SK-N-SH (cell line): ENCODE measurements around the gene FAF2. TPM values are rescaled to one million over a fixed set of nuclear protein-coding genes. Genes with fewer than 3 reads are reported as not detected.

Experiments used
- CTCF ChIA-PET: fragments of 300-600, 350-600 bp; formaldehyde crosslinking; extraction: SDS; loops from one replicate; lab custom pipeline; 2021; lab: Yijun Ruan, JAX
- POLR2A ChIA-PET: fragments of 350-600 bp; sonication (Branson Sonifier 250); formaldehyde crosslinking; extraction: SDS; loops from one replicate; lab custom pipeline; 2020; ENCODE audit warnings: antibody characterized with exemption, inconsistent platforms; lab: Yijun Ruan, JAX
- DNase-seq: peaks from one replicate; pipeline ENCODE4 v3.0.0; 2012
- H2AFZ ChIP-seq: fragments of 200-600 bp; sonication (generic); 2 replicates; pipeline ENCODE4 v1.8.1; 2016; ENCODE audit warnings: antibody characterized with exemption, mild to moderate bottlenecking, low read depth
- H3F3A ChIP-seq: fragments of 200-600 bp; sonication (generic); replicated peaks from 2 replicates; pipeline ENCODE3; 2016; ENCODE audit warnings: antibody characterized with exemption, mild to moderate bottlenecking; ENCODE audit not compliant: insufficient read depth
- H3K27ac ChIP-seq, 2 experiments: fragments of 200-500 bp in 1 of 2; fragments of 200-600 bp in 1 of 2; sonication (Bioruptor generic) in 1 of 2; sonication (generic), shearing (Covaris generic) in 1 of 2; 2 replicates each; pipeline versions ENCODE4 v1.5.1 to v1.6.1; 2014 to 2016; ENCODE audit warnings: low read depth in 2 of 2, inconsistent platforms in 1 of 2, low read length in 1 of 2, mild to moderate bottlenecking in 1 of 2, mixed read lengths in 1 of 2
- H3K27me3 ChIP-seq: fragments of 200-600 bp; sonication (generic), shearing (Covaris generic); 2 replicates; pipeline ENCODE4 v1.6.1; 2016; ENCODE audit warnings: mixed run types; ENCODE audit not compliant: insufficient read depth
- H3K36me3 ChIP-seq, 2 experiments: fragments of 200-500 bp in 1 of 2; fragments of 200-600 bp in 1 of 2; sonication (Bioruptor generic) in 1 of 2; sonication (generic) in 1 of 2; replicated peaks in 1 of 2; 2 replicates each; pipeline versions ENCODE3 to v1.5.1; 2014 to 2016; ENCODE audit warnings: low read length in 1 of 2, mild to moderate bottlenecking in 1 of 2; ENCODE audit not compliant: insufficient read depth in 2 of 2, control insufficient read depth in 1 of 2
- H3K4me1 ChIP-seq, 2 experiments: fragments of 200-500 bp in 1 of 2; fragments of 200-600 bp in 1 of 2; sonication (Bioruptor generic) in 1 of 2; sonication (generic), shearing (Covaris generic) in 1 of 2; 2 replicates each; pipeline versions ENCODE4 v1.5.1 to v1.6.1; 2014 to 2016; ENCODE audit warnings: low read depth in 1 of 2, low read length in 1 of 2, mixed run types in 1 of 2; ENCODE audit not compliant: insufficient read depth in 2 of 2, control insufficient read depth in 1 of 2
- H3K4me2 ChIP-seq: fragments of 200-600 bp; sonication (generic), shearing (Covaris generic); 2 replicates; pipeline ENCODE4 v1.6.1; 2017; ENCODE audit warnings: mixed run types
- H3K4me3 ChIP-seq, 2 experiments: fragments of 200-500 bp in 1 of 2; fragments of 200-600 bp in 1 of 2; sonication (Bioruptor generic) in 1 of 2; sonication (generic), shearing (Covaris generic) in 1 of 2; 2 replicates each; pipeline versions ENCODE4 v1.5.1 to v1.8.1; 2014 to 2016; ENCODE audit warnings: low read depth in 2 of 2, inconsistent platforms in 1 of 2, low read length in 1 of 2, mild to moderate bottlenecking in 1 of 2, mixed read lengths in 1 of 2, moderate library complexity in 1 of 2
- H3K79me2 ChIP-seq: fragments of 200-600 bp; sonication (generic); 2 replicates; pipeline ENCODE4 v1.8.1; 2017; ENCODE audit warnings: mild to moderate bottlenecking; ENCODE audit not compliant: insufficient read depth
- H3K9ac ChIP-seq: fragments of 200-600 bp; sonication (generic); 2 replicates; pipeline ENCODE4 v1.6.1; 2017; ENCODE audit warnings: mixed run types
- H3K9me2 ChIP-seq: fragments of 200-600 bp; sonication (generic); 2 replicates; pipeline ENCODE4 v1.6.1; 2017; ENCODE audit warnings: mixed run types
- H3K9me3 ChIP-seq: fragments of 200-600 bp; sonication (generic); 2 replicates; pipeline ENCODE4 v1.6.1; 2017; ENCODE audit warnings: mixed run types, mild to moderate bottlenecking, moderate library complexity
- H4K20me1 ChIP-seq: fragments of 200-600 bp; sonication (generic); 2 replicates; pipeline ENCODE4 v1.6.1; 2017; ENCODE audit warnings: mild to moderate bottlenecking, mixed run types; ENCODE audit not compliant: insufficient read depth
- CTCF ChIP-seq: fragments of 200-600 bp; sonication (generic); IDR thresholded peaks from 2 replicates; pipeline ENCODE4 v1.6.1; 2017; ENCODE audit warnings: antibody characterized with exemption, mild to moderate bottlenecking, moderate library complexity
- EZH2phosphoT487 ChIP-seq: fragments of 200-600 bp; sonication (generic); IDR thresholded peaks from 2 replicates; pipeline ENCODE4 v1.6.1; 2017; ENCODE audit warnings: low read depth, mixed run types, mild to moderate bottlenecking, antibody characterized with exemption, moderate library complexity, borderline replicate concordance
- FOXJ3 ChIP-seq: sonication (generic); formaldehyde crosslinking; IDR thresholded peaks from 2 replicates; pipeline ENCODE4 v1.5.1; 2020; ENCODE audit warnings: mild to moderate bottlenecking, missing genetic modification reagents
- FOXM1 ChIP-seq: IDR thresholded peaks from 2 replicates; pipeline ENCODE4 v1.4.0; 2012; ENCODE audit warnings: low read depth, mild to moderate bottlenecking
- GABPA ChIP-seq: IDR thresholded peaks from 2 replicates; pipeline ENCODE4 v1.4.0; 2012; ENCODE audit warnings: low read depth, mild to moderate bottlenecking
- GATA2 ChIP-seq: sonication (generic); formaldehyde crosslinking; IDR thresholded peaks from 2 replicates; pipeline ENCODE4 v1.5.0; 2020; ENCODE audit warnings: mild to moderate bottlenecking, missing genetic modification reagents
- IRF3 ChIP-seq: fragments of 150-350 bp; IDR thresholded peaks from 2 replicates; pipeline ENCODE4 v1.6.1; 2016; ENCODE audit warnings: mild to moderate bottlenecking, low read depth, low read length
- JUND ChIP-seq: IDR thresholded peaks from 2 replicates; pipeline ENCODE4 v1.4.0; 2012
- MXI1 ChIP-seq: IDR thresholded peaks from 2 replicates; pipeline ENCODE4 v1.6.1; 2012; ENCODE audit warnings: mild to moderate bottlenecking, low read depth, low read length, improper control_type of control experiment
- NRF1 ChIP-seq: IDR thresholded peaks from 2 replicates; pipeline ENCODE4 v1.6.1; 2012; ENCODE audit warnings: low read depth, mild to moderate bottlenecking, low read length
- POLR2AphosphoS5 ChIP-seq: IDR thresholded peaks from 2 replicates; pipeline ENCODE4 v1.6.1; 2012; ENCODE audit warnings: low read depth, low read length
- RAD21 ChIP-seq: IDR thresholded peaks from 2 replicates; pipeline ENCODE4 v1.6.1; 2012; ENCODE audit warnings: mild to moderate bottlenecking, low read length
- SIN3A ChIP-seq: IDR thresholded peaks from 2 replicates; pipeline ENCODE4 v1.6.1; 2012; ENCODE audit warnings: low read depth, mild to moderate bottlenecking, low read length, moderate library complexity, borderline replicate concordance
- SMC3 ChIP-seq: IDR thresholded peaks from 2 replicates; pipeline ENCODE4 v1.6.1; 2012; ENCODE audit warnings: low read depth, low read length, improper control_type of control experiment
- TAF1 ChIP-seq: IDR thresholded peaks from 2 replicates; pipeline ENCODE4 v1.6.1; 2012; ENCODE audit warnings: low read depth, mild to moderate bottlenecking, low read length, moderate library complexity, borderline replicate concordance
- TCF12 ChIP-seq: IDR thresholded peaks from 2 replicates; pipeline ENCODE4 v1.4.0; 2012
- TEAD4 ChIP-seq: IDR thresholded peaks from 2 replicates; pipeline ENCODE4 v1.4.0; 2012; ENCODE audit warnings: mild to moderate bottlenecking, borderline replicate concordance; ENCODE audit not compliant: insufficient read depth
- YY1 ChIP-seq: IDR thresholded peaks from 2 replicates; pipeline ENCODE4 v1.4.0; 2012; ENCODE audit warnings: low read depth, mild to moderate bottlenecking
- WGBS: methylation state at CpG from one replicate; pipeline ENCODE4 v1.1.6; 2017; ENCODE audit warnings: low lambda C conversion rate; 5-methylcytosine and 5-hydroxymethylcytosine counted together
- polyA plus RNA-seq, 3 experiments: library from polyadenylated mRNA; depleted of rRNA; stranded (reverse); fragments of >200 nt; gene quantifications; 2 replicates each; pipeline ENCODE4 v1.2.3, GENCODE V29; 2012
- TF ChIP-seq, protein P1 (sequence below): IDR thresholded peaks from 2 replicates; pipeline ENCODE4 v1.4.0; 2012; ENCODE audit warnings: low read depth, borderline replicate concordance
- TF ChIP-seq, protein P2 (sequence below): fragments of 150-350 bp; IDR thresholded peaks from 2 replicates; pipeline ENCODE4 v1.6.1; 2017; ENCODE audit warnings: antibody characterized with exemption, low read length, low read depth, borderline replicate concordance
- TF ChIP-seq, protein P3 (sequence below): IDR thresholded peaks from 2 replicates; pipeline ENCODE4 v1.4.0; 2012; ENCODE audit warnings: low read depth

The FAF2 gene
- polyA plus RNA-seq, 1 of the 3 experiments (the other 2 are of a cell fraction), result 25.5 TPM

DNA sequence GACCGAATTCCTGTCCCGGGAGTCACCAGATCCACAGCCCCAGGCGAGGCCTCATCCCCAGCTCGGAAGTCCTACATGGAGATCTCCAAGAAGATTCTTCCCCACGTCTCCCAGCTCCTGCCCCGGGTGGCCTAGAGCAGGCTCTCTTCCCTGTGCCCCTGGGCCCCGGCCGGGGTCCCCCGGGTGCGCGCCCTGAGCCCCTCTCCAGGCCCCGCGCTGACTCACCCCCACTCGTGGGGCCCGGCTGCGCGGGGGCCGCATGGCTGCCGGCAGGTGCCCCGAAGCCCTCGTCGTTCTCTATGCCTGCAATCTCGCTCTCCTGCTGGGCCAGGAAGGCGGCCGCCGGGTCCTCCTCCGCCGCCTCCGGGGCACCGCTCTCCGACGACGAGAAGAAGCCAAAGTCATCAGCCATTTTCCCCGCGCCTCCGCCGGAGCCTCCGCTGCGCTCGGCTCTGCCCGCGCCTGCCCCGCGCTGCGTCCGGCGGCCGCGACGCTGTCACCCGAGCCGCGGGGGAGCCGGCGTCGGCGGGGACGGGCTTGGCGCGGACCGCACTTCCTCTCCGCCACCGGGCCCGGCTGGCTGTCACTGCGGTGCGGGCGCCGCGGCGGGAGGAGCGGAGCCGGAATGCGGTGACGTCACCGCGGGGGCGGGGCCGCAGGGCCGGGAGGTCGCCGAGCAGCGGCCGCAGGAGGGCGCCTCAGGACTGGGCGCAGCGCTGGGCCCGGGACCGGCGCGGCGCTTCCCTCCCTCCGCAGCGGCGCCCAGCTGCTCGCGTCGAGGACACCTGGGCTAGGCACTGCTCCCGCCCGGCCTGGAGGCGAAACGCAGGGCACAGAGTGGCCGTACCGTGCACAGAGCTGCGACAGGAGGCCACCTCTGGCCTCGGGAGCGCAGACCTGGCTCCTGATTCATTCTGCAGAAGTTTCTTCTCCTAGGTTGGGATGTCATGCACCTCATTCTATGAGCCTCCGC lies 31.9 kb upstream of the FAF2 start, which contains the start of gene CLTB:
TSS of gene CLTB (minus strand) at position 588 of the 973 bp plus-strand sequence. CDS start at position 412, 176 bp downstream.
- peak; percentile 98 for DNase-seq
- WGBS, result 11% methylated on average over 9 of the region's 107 CpGs
- CTCF ChIA-PET, result interaction anchor here (0.6 to 3.6 kb wide), 40 partner anchors 9 to 686 kb away, joined by 3 to 47 read pairs (median 4); partner anchors contain the start of genes EIF4E1B, FAF2, HIGD2A and NOP16
- Histone ChIP-seq H3K4me3 (peak within 1 kb of the TSS; percentile 73 to 97), H2AFZ (peak within 1 kb of the TSS; percentile 91), H4K20me1 (no peaks in the 10 kb centered on the region), H3K4me2 (peak within 1 kb of the TSS; percentile 93), H3K27ac (peak within 1 kb of the TSS; percentile 12 to 70; a peak in 3 of 4 replicates), H3K9ac (peak within 1 kb of the TSS; percentile 70), H3K27me3 (no peaks in the 10 kb centered on the region), H3K4me1 (peaks cover 0 to 12% of the 10 kb centered on the region in 2 experiments; a peak in 2 of 4 replicates), H3K36me3 (no peaks in the 10 kb centered on the region), H3K9me3 (no peaks in the 10 kb centered on the region), H3F3A (no peaks in the 10 kb centered on the region), H3K79me2 (peaks cover 21% of the 10 kb centered on the region; the same call in 1 of the 2 replicates), H3K9me2 (no peaks in the 10 kb centered on the region)
- no peak for TF ChIP-seq FOXJ3 (CRISPR knock-in tag)
- peak; percentile 55 for TF ChIP-seq CTCF
- peak; percentile 62; the same call in 1 of the 2 replicates for TF ChIP-seq SIN3A
- TF ChIP-seq EZH2phosphoT487, result no peak
- TF ChIP-seq, protein P1, sequence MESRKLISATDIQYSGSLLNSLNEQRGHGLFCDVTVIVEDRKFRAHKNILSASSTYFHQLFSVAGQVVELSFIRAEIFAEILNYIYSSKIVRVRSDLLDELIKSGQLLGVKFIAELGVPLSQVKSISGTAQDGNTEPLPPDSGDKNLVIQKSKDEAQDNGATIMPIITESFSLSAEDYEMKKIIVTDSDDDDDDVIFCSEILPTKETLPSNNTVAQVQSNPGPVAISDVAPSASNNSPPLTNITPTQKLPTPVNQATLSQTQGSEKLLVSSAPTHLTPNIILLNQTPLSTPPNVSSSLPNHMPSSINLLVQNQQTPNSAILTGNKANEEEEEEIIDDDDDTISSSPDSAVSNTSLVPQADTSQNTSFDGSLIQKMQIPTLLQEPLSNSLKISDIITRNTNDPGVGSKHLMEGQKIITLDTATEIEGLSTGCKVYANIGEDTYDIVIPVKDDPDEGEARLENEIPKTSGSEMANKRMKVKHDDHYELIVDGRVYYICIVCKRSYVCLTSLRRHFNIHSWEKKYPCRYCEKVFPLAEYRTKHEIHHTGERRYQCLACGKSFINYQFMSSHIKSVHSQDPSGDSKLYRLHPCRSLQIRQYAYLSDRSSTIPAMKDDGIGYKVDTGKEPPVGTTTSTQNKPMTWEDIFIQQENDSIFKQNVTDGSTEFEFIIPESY, result no peak
- TF ChIP-seq, protein P2, sequence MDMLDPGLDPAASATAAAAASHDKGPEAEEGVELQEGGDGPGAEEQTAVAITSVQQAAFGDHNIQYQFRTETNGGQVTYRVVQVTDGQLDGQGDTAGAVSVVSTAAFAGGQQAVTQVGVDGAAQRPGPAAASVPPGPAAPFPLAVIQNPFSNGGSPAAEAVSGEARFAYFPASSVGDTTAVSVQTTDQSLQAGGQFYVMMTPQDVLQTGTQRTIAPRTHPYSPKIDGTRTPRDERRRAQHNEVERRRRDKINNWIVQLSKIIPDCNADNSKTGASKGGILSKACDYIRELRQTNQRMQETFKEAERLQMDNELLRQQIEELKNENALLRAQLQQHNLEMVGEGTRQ, result no peak
- TF ChIP-seq, protein P3, sequence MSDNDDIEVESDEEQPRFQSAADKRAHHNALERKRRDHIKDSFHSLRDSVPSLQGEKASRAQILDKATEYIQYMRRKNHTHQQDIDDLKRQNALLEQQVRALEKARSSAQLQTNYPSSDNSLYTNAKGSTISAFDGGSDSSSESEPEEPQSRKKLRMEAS, result peak; percentile 60; the same call in 1 of the 2 replicates
- no peak for TF ChIP-seq POLR2AphosphoS5
- TF ChIP-seq TAF1, result peak; percentile 18; the same call in 1 of the 2 replicates
- peak; percentile 82 for TF ChIP-seq RAD21
- TF ChIP-seq YY1, result peak; percentile 21; the same call in 1 of the 2 replicates
- peak; percentile 66 for TF ChIP-seq MXI1
- TF ChIP-seq GABPA, result no peak
- TF ChIP-seq IRF3, result no peak
- no peak for TF ChIP-seq JUND
- no peak for TF ChIP-seq TEAD4
- no peak for TF ChIP-seq GATA2
- TF ChIP-seq TCF12, result no peak
- peak; percentile 78 for TF ChIP-seq SMC3
- TF ChIP-seq FOXM1, result no peak
- TF ChIP-seq NRF1, result no peak
- POLR2A ChIA-PET, result interaction anchor here (0.9 to 1.9 kb wide), 3 partner anchors 27 to 127 kb away, joined by 3 to 6 read pairs (median 4); partner anchors contain the start of gene KIAA1191
